ENCODE measurements around the gene IVD. TPM values are rescaled to one million over a fixed set of nuclear protein-coding genes. Genes with fewer than 3 reads are reported as not detected.
A peak's percentile ranks its signal among the peaks of the same experiment; 100 is the strongest.

The IVD gene
- total and polyA plus RNA-seq, 2 of the 8 experiments (the other 6 are each of a cell fraction or from before 2014, with no cell fraction given) = 55.2 to 78.8 TPM

GRCh38 chr15:40470423-40471104, 65.0 kb downstream of the IVD start, which contains the start of gene CHST14 (continued):
- TF ChIP-seq CHD7 (IDR thresholded peaks at IDR 0.05; ENCODE audit: insufficient replicate concordance, low read length) = no peak
- no peak for TF ChIP-seq RNF2 (IDR thresholded peaks at IDR 0.05; ENCODE audit: borderline replicate concordance, low read depth, low read length, missing control alignments, poor library complexity, severe bottlenecking)
- 0 out of 2 replicates have a peak, but pooled peaks have one; percentile 9 for TF ChIP-seq TAF1 (IDR thresholded peaks at IDR 0.05; ENCODE audit: low read depth, low read length)
- TF ChIP-seq CTCF (IDR thresholded peaks at IDR 0.05; ENCODE audit: control extremely low read depth in 1 of 3, insufficient read depth in 1 of 3, low read depth in 1 of 3, low read length in 3 of 3) = no peak
- no peak for TF ChIP-seq MAFK (IDR thresholded peaks at IDR 0.05; ENCODE audit: low read depth, low read length)
- no peak for TF ChIP-seq CHD1 (IDR thresholded peaks at IDR 0.05; ENCODE audit: low read depth, low read length)
